Measurements from ENCODE around the gene GDA. TPM values are rescaled to one million over a fixed set of nuclear protein-coding genes. Genes with fewer than 3 reads are reported as not detected.
"Not testable (repeated sequence)": the region's sequence is repeated elsewhere in the genome, so short reads cannot be mapped to it uniquely, and the experiment has no call there.

The GDA gene
- total RNA-seq, 1 donor from 2014 or later, result 0.18 TPM

DNA sequence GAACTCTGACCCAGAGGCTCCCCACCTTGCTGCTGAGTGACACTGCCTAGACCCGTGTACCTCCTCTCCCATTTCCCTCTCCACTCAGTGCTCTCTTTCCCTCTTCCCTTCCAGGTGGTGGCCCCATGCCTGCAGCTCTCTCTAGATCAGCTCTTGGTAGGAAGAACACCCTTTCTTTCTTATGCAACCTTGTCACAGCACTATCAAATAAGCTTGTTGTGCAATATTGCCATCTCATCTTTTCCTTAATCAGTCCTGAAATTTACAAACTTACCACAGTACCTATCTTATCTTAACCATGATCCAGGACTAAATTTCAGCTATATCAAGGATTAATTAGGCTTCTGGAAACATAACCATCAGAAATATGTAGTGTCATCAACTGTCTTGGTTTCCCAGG is 127.2 kb downstream of the GDA start:
- ATAC-seq (ENCODE audit: low read depth) (no peak), DNase-seq (no peak)
- H3K27ac Mint-ChIP-seq, result no peak overlapping the region
- H3K4me1 Mint-ChIP-seq, result no peaks in the 10 kb centered on the region
- no peaks in the 10 kb centered on the region for H3K9me3 Mint-ChIP-seq
- POLR2A ChIA-PET, result no interaction called here
- intact Hi-C loops (cut with micrococcal nuclease), result no loop called here
- CTCF ChIA-PET, result interaction anchor here (1.0 to 7.4 kb wide), 2 partner anchors 237 to 545 kb away, joined by 3 to 103 read pairs; no protein-coding TSS in a partner anchor
- no peaks in the 10 kb centered on the region for H3K36me3 Mint-ChIP-seq (ENCODE audit: low read depth)
- H3K27me3 Mint-ChIP-seq, result peaks cover 3% of the 10 kb centered on the region
- TF ChIP-seq, protein P1, sequence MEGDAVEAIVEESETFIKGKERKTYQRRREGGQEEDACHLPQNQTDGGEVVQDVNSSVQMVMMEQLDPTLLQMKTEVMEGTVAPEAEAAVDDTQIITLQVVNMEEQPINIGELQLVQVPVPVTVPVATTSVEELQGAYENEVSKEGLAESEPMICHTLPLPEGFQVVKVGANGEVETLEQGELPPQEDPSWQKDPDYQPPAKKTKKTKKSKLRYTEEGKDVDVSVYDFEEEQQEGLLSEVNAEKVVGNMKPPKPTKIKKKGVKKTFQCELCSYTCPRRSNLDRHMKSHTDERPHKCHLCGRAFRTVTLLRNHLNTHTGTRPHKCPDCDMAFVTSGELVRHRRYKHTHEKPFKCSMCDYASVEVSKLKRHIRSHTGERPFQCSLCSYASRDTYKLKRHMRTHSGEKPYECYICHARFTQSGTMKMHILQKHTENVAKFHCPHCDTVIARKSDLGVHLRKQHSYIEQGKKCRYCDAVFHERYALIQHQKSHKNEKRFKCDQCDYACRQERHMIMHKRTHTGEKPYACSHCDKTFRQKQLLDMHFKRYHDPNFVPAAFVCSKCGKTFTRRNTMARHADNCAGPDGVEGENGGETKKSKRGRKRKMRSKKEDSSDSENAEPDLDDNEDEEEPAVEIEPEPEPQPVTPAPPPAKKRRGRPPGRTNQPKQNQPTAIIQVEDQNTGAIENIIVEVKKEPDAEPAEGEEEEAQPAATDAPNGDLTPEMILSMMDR (IDR thresholded peaks at IDR 0.05), result no peak
- no peak overlapping the region for H3K4me3 Mint-ChIP-seq

DNA sequence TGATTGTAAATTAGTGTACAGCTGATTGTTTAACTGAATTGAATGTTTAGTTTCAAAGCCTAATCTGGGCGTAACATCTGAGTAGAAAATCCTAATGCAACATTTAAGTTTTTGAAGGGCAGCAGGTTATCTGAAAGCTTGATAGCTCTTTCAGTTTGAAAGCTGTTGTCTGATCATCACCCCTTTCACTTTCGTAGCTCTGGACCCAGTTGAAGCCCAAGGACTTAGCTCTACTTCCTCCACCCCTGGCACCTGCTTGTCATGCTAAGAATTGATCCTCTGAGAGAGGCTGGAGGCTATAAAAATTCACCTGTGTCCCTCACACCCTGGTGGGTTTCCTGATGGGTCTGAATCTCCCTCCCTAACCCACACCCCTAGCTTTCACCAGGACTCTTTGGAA is 129.7 kb downstream of the GDA start:
- DNase-seq, result no peak
- no peaks in the 10 kb centered on the region for H3K9me3 Mint-ChIP-seq
- H3K27me3 Mint-ChIP-seq, result no peaks in the 10 kb centered on the region
- no peak overlapping the region for H3K4me3 Mint-ChIP-seq
- ChIA-PET CTCF (interaction anchor here (0.5 to 6.8 kb wide), 12 partner anchors 8 to 996 kb away, joined by 3 to 120 read pairs (median 4); no protein-coding TSS in a partner anchor), POLR2A (interaction anchor here (0.9 kb wide), 1 partner anchor 233 kb away, joined by 4 read pairs; no protein-coding TSS in a partner anchor)
- no peak for ATAC-seq (ENCODE audit: low read depth)
- H3K4me1 Mint-ChIP-seq, result no peaks in the 10 kb centered on the region
- TF ChIP-seq, protein P1 (IDR thresholded peaks at IDR 0.05), result no peak
- intact Hi-C loops (cut with micrococcal nuclease), result no loop called here
- H3K36me3 Mint-ChIP-seq (ENCODE audit: low read depth), result no peaks in the 10 kb centered on the region
- no peak overlapping the region for H3K27ac Mint-ChIP-seq

DNA sequence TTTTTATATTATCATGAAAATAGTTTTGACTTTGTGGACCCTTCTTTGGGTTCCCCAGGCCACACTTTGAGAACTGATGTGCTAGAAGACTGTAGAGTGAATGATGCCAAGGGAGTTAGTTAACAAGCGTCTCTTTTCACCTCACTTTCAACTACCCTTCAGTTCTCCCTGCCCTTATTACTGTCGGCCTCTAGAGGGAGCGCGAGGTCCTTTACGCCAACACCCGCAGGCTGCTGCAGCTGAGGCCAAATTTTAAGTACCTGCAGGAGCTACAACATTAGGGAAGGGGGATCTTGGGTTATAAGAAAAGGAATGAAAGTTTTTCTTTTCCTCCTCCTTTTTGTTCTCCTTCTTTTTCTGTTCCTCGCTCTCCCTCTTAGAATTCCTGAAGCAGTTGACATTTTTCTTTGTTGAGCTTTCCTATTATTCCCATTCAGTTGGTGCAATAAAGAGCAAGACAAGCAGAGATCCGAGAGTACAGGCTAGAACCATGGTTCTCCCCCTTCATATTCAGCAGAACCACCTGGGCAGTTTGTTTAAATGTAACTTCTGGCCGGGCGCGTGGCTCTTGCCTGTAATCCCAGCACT is 131.8 kb downstream of the GDA start:
- Mint-ChIP-seq H3K9me3 (no peaks in the 10 kb centered on the region), H3K27me3 (peaks cover 4% of the 10 kb centered on the region), H3K4me1 (no peaks in the 10 kb centered on the region), H3K36me3 (ENCODE audit: low read depth) (no peaks in the 10 kb centered on the region), H3K4me3 (no peak overlapping the region), H3K27ac (no peak overlapping the region)
- CTCF ChIA-PET, result interaction anchor here (0.5 to 6.8 kb wide), 21 partner anchors 9 to 802 kb away, joined by 3 to 120 read pairs (median 5); no protein-coding TSS in a partner anchor
- TF ChIP-seq, protein P1 (IDR thresholded peaks at IDR 0.05), result peak; percentile 67
- POLR2A ChIA-PET, result no interaction called here
- intact Hi-C loops (cut with micrococcal nuclease), result loop anchor here (1.0 to 5.0 kb wide), 5 partner anchors 311 to 903 kb away; no protein-coding TSS in a partner anchor
- ATAC-seq (ENCODE audit: low read depth), result peak; percentile 87
- DNase-seq, result peak; percentile 27

DNA sequence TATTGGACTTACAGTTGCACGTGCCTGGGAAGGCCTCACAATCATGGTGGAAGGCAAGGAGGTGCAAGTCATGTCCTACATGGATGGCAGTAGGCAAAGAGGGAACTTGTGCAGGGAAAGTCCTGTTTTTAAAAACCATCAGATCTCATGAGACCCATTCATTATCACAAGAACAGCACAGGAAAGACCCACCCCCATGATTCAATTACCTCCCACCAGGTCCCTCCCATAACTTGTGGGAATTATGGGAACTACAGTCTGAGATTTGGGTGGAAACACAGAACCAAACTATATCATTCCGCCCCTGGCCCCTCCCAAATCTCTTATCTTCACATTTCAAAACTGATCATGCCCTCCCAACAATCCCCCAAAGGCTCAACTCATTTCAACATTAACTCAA is 140.2 kb downstream of the GDA start:
- POLR2A ChIA-PET, result no interaction called here
- H3K36me3 Mint-ChIP-seq (ENCODE audit: low read depth), result no peaks in the 10 kb centered on the region
- no peaks in the 10 kb centered on the region for H3K9me3 Mint-ChIP-seq
- intact Hi-C loops (cut with micrococcal nuclease), result no loop called here
- no peak overlapping the region for H3K4me3 Mint-ChIP-seq
- no peak overlapping the region for H3K27ac Mint-ChIP-seq
- H3K4me1 Mint-ChIP-seq, result peaks cover 12% of the 10 kb centered on the region
- ATAC-seq (ENCODE audit: low read depth), result no peak
- CTCF ChIA-PET, result no interaction called here
- TF ChIP-seq, protein P1 (IDR thresholded peaks at IDR 0.05), result no peak
- H3K27me3 Mint-ChIP-seq, result peaks cover 5% of the 10 kb centered on the region
- no peak for DNase-seq

DNA sequence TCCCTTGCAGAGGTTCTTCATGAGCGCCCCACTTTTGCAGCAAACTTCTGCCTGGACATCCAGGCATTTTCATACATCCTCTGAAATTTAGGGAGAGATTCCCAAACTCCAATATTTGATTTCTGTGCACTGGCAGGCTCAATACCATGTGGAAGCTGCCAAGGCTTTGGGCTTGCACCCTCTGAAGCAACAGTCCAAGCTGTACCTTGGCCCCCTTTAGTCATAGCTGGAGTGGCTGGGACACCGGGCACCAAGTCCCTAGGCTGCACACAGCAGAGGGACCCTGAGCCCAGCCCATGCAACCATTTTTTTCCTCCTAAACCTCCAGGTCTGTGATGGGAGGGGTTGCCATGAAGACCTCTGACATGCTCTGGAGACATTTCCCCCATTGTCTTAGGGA is 141.1 kb downstream of the GDA start:
- POLR2A ChIA-PET, result no interaction called here
- H3K9me3 Mint-ChIP-seq, result no peaks in the 10 kb centered on the region
- no peak overlapping the region for H3K4me3 Mint-ChIP-seq
- H3K27ac Mint-ChIP-seq, result no peak overlapping the region
- CTCF ChIA-PET, result interaction anchor here (1.4 kb wide), 1 partner anchor 9 kb away, joined by 5 read pairs; no protein-coding TSS in a partner anchor
- TF ChIP-seq, protein P1 (IDR thresholded peaks at IDR 0.05), result no peak
- ATAC-seq (ENCODE audit: low read depth) (no peak), DNase-seq (no peak)
- no peaks in the 10 kb centered on the region for H3K36me3 Mint-ChIP-seq (ENCODE audit: low read depth)
- intact Hi-C loops (cut with micrococcal nuclease), result no loop called here
- peaks cover 17% of the 10 kb centered on the region for H3K4me1 Mint-ChIP-seq
- peaks cover 2% of the 10 kb centered on the region for H3K27me3 Mint-ChIP-seq

DNA sequence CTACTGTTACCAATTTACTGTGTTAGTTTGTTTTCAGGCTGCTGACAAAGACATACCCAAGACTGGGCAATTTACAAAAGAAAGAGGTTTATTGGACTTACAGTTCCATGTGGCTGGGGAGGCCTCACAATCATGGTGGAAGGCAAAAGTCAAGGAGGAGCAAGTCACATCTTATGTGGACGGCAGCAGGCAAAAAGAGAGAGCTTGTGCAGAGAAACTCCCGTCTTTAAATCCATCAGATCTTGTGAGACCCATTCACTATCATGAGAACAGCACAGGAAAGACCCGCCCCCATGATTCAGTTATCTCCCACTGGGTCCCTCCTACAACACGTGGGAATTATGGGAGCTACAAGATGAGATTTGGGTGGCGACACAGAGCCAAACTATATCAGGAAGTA is 142.3 kb downstream of the GDA start:
- ChIA-PET CTCF (interaction anchor here (0.6 to 2.9 kb wide), 8 partner anchors 9 to 789 kb away, joined by 3 to 19 read pairs (median 3); no protein-coding TSS in a partner anchor), POLR2A (interaction anchor here (1.5 kb wide), 1 partner anchor 14 kb away, joined by 3 read pairs; no protein-coding TSS in a partner anchor)
- H3K27me3 Mint-ChIP-seq; H3K4me3 Mint-ChIP-seq; H3K27ac Mint-ChIP-seq; intact Hi-C loops (cut with micrococcal nuclease); ATAC-seq (ENCODE audit: low read depth); H3K9me3 Mint-ChIP-seq; DNase-seq; H3K36me3 Mint-ChIP-seq (ENCODE audit: low read depth): not testable (repeated sequence)
- H3K4me1 Mint-ChIP-seq, result peaks cover 17% of the 10 kb centered on the region
